ENCODE data around the gene TMEM88. TPM values are rescaled to one million over a fixed set of nuclear protein-coding genes. Genes with fewer than 3 reads are reported as not detected.

Gene TMEM88
- total RNA-seq, 1 donor: 0.43 TPM

- H3K4me3 ChIP-seq (ENCODE audit: low read depth, low read length): no peak overlapping the region
- TF ChIP-seq CTCF (IDR thresholded peaks at IDR 0.05; ENCODE audit: insufficient read depth, low read depth, low read length): no peak
Observed at GRCh38 chr17:7849130-7849750, 5.6 kb upstream of the TMEM88 start.

GRCh38 chr17:7849751-7850504 is 4.9 kb upstream of the TMEM88 start:
- TF ChIP-seq CTCF (IDR thresholded peaks at IDR 0.05; ENCODE audit: insufficient read depth, low read depth, low read length): no peak
- no peak for DNase-seq (ENCODE audit: low read depth)
- H3K4me3 ChIP-seq (ENCODE audit: low read depth, low read length): no peak overlapping the region

More at GRCh38 chr17:7849130-7849750, 5.6 kb upstream of the TMEM88 start:
- DNase-seq (ENCODE audit: low read depth): no peak

- TF ChIP-seq CTCF (IDR thresholded peaks at IDR 0.05; ENCODE audit: insufficient read depth, low read depth, low read length): no peak
- no peak for DNase-seq (ENCODE audit: low read depth)
Observed at GRCh38 chr17:7850701-7851437, 4.0 kb upstream of the TMEM88 start.

GRCh38 chr17:7851438-7852261 is 3.2 kb upstream of the TMEM88 start:
- TF ChIP-seq CTCF (IDR thresholded peaks at IDR 0.05; ENCODE audit: insufficient read depth, low read depth, low read length): peak; percentile 92
- no peak overlapping the region for H3K4me3 ChIP-seq (ENCODE audit: low read depth, low read length)
- peak; percentile 86 for DNase-seq (ENCODE audit: low read depth)

More at GRCh38 chr17:7850701-7851437, 4.0 kb upstream of the TMEM88 start:
- no peak overlapping the region for H3K4me3 ChIP-seq (ENCODE audit: low read depth, low read length)

- no peak for DNase-seq (ENCODE audit: low read depth)
- TF ChIP-seq CTCF (IDR thresholded peaks at IDR 0.05; ENCODE audit: insufficient read depth, low read depth, low read length): no peak
- no peak overlapping the region for H3K4me3 ChIP-seq (ENCODE audit: low read depth, low read length)
Observed at GRCh38 chr17:7852262-7852670, 2.6 kb upstream of the TMEM88 start.
